ENCODE results near the gene CASK. TPM values are rescaled to one million over a fixed set of nuclear protein-coding genes. Genes with fewer than 3 reads are reported as not detected.
A peak's percentile ranks its signal among the peaks of the same experiment; 100 is the strongest.

Gene CASK, protein sequence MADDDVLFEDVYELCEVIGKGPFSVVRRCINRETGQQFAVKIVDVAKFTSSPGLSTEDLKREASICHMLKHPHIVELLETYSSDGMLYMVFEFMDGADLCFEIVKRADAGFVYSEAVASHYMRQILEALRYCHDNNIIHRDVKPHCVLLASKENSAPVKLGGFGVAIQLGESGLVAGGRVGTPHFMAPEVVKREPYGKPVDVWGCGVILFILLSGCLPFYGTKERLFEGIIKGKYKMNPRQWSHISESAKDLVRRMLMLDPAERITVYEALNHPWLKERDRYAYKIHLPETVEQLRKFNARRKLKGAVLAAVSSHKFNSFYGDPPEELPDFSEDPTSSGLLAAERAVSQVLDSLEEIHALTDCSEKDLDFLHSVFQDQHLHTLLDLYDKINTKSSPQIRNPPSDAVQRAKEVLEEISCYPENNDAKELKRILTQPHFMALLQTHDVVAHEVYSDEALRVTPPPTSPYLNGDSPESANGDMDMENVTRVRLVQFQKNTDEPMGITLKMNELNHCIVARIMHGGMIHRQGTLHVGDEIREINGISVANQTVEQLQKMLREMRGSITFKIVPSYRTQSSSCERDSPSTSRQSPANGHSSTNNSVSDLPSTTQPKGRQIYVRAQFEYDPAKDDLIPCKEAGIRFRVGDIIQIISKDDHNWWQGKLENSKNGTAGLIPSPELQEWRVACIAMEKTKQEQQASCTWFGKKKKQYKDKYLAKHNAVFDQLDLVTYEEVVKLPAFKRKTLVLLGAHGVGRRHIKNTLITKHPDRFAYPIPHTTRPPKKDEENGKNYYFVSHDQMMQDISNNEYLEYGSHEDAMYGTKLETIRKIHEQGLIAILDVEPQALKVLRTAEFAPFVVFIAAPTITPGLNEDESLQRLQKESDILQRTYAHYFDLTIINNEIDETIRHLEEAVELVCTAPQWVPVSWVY
- total RNA-seq = 40.4 and 55.4 TPM in 2 replicates

DNA sequence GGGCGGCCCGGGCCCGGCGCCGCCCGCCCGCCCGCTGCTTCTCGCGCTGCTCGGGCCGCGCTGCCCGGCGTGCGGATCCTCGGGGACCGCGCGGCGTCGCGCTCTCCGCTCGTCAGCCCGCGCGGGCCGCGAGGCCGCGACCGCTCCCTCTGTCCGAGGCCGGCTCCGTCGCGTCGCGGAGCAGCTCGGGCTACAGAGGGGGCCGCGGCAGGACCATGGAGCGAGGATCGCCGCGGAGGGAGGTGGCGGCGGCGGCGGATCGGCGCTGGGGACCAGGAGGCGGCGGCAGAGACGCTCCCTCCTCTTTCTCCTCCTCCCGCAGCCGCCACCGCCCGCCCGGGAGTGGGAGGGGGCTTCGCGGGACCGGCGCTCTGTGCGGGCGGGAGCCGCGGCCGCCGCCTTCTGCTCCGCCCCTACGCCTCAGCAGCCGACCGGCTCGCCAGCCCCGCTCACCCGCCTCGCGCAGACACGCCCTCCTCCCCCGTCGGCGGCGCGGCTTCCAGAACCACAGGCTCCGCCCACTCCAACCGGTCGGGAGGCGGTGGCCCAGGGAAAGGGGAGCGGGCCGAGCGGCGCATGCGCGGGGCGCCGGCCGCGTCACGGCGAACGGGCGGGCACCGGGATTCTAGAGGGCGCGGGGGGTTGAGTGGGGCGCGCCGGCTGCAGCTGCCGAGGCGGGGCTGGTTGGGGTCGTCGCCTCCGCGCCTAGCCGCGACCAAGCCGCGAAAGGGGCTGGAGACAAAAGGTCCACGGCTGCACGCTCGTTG lies at the start of gene CASK:
Gene CASK (minus strand): TSS at position 344 of the 767 bp plus-strand sequence. CDS start 566 bp downstream, outside the sequence.
- peaks cover 9% of the 10 kb centered on the region for H3K27me3 ChIP-seq (ENCODE audit: insufficient read depth, low read length)

DNA sequence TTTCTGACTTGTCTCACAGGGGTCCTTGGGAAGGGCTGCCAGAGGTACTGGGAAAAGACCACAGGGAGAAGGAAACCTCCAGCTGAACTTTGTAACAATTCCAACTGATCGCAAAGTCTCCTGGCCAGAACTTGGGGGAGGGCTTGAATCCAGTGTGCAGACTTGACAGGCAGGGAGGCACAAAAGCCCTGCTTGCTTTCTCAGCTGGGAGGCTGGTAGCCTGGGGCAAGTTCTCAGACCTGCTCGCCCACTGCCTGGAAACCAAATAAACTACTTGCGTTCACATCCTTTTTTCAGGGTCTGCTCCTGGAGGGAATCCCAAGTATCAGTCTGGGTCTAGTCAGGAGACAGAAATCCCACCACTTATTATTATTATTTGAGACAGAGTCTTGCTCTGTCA lies 48.0 kb upstream of the CASK start:
- Histone ChIP-seq H4K20me1 (ENCODE audit: insufficient read depth, low read length) (no peaks in the 10 kb centered on the region), H3K9me3 (ENCODE audit: low read depth, low read length) (no peaks in the 10 kb centered on the region), H3K27ac (ENCODE audit: low read depth, low read length) (no peak overlapping the region), H3K4me2 (ENCODE audit: insufficient read depth, low read length) (no peak overlapping the region), H2AFZ (ENCODE audit: low read length) (no peak overlapping the region), H3K36me3 (ENCODE audit: insufficient read depth, low read length) (no peaks in the 10 kb centered on the region), H3K4me1 (ENCODE audit: insufficient read depth, low read length) (no peaks in the 10 kb centered on the region), H3K4me3 (ENCODE audit: insufficient read depth, low read length) (no peak overlapping the region), H3K27me3 (ENCODE audit: insufficient read depth, low read length) (peaks cover 2% of the 10 kb centered on the region), H3K79me2 (ENCODE audit: insufficient read depth, low read length) (no peaks in the 10 kb centered on the region)
- no peak for DNase-seq (ENCODE audit: insufficient read length, low spot score, missing footprints)
- TF ChIP-seq, protein P1, sequence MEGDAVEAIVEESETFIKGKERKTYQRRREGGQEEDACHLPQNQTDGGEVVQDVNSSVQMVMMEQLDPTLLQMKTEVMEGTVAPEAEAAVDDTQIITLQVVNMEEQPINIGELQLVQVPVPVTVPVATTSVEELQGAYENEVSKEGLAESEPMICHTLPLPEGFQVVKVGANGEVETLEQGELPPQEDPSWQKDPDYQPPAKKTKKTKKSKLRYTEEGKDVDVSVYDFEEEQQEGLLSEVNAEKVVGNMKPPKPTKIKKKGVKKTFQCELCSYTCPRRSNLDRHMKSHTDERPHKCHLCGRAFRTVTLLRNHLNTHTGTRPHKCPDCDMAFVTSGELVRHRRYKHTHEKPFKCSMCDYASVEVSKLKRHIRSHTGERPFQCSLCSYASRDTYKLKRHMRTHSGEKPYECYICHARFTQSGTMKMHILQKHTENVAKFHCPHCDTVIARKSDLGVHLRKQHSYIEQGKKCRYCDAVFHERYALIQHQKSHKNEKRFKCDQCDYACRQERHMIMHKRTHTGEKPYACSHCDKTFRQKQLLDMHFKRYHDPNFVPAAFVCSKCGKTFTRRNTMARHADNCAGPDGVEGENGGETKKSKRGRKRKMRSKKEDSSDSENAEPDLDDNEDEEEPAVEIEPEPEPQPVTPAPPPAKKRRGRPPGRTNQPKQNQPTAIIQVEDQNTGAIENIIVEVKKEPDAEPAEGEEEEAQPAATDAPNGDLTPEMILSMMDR (IDR thresholded peaks at IDR 0.05; ENCODE audit: extremely low read depth, low read depth, low read length) = no peak

More for the DNA sequence above, at the start of gene CASK:
- no peaks in the 10 kb centered on the region for H3K9me3 ChIP-seq (ENCODE audit: low read depth, low read length)
- H3K36me3 ChIP-seq (ENCODE audit: insufficient read depth, low read length) = no peaks in the 10 kb centered on the region
- peak; percentile 97 for DNase-seq (ENCODE audit: insufficient read length, low spot score, missing footprints)
- H2AFZ ChIP-seq (ENCODE audit: low read length) = peak within 1 kb of the TSS; percentile 82
- H3K4me1 ChIP-seq (ENCODE audit: insufficient read depth, low read length) = peaks cover 4% of the 10 kb centered on the region
- peak within 1 kb of the TSS; percentile 56 for H3K27ac ChIP-seq (ENCODE audit: low read depth, low read length)
- TF ChIP-seq, protein P1 (IDR thresholded peaks at IDR 0.05; ENCODE audit: extremely low read depth, low read depth, low read length) = no peak
- H4K20me1 ChIP-seq (ENCODE audit: insufficient read depth, low read length) = peaks cover 6% of the 10 kb centered on the region
- peaks cover 37% of the 10 kb centered on the region for H3K79me2 ChIP-seq (ENCODE audit: insufficient read depth, low read length)
- H3K4me2 ChIP-seq (ENCODE audit: insufficient read depth, low read length) = peak within 1 kb of the TSS; percentile 93
- peak within 1 kb of the TSS; percentile 79 for H3K4me3 ChIP-seq (ENCODE audit: insufficient read depth, low read length)

DNA sequence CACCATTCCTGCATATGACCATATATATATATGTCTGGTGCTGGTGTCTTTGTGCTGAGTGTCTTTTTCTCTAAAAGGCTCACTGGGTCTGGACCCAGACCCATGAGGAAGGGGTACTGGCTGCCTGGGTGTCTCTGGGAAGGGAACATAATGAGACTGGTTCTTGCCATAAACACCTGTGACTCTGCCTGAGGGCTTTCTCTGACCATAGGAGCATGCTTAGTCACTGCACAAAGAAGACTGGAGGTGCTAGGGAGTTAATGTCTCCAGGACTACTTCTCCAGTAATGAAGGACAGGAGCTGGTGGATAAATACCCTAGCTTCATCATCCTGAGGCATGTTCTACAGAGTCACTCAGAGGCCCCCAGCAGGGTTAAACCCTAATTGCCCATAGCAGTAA lies 47.1 kb upstream of the CASK start:
- no peaks in the 10 kb centered on the region for H3K79me2 ChIP-seq (ENCODE audit: insufficient read depth, low read length)

More for the DNA sequence above, 47.1 kb upstream of the CASK start:
- H3K27me3 ChIP-seq (ENCODE audit: insufficient read depth, low read length) = peaks cover 2% of the 10 kb centered on the region
- H3K4me2 ChIP-seq (ENCODE audit: insufficient read depth, low read length) = no peak overlapping the region
- no peaks in the 10 kb centered on the region for H3K36me3 ChIP-seq (ENCODE audit: insufficient read depth, low read length)
- H2AFZ ChIP-seq (ENCODE audit: low read length) = no peak overlapping the region
- H3K4me3 ChIP-seq (ENCODE audit: insufficient read depth, low read length) = no peak overlapping the region
- peak; percentile 46 for DNase-seq (ENCODE audit: insufficient read length, low spot score, missing footprints)
- no peaks in the 10 kb centered on the region for H3K4me1 ChIP-seq (ENCODE audit: insufficient read depth, low read length)
- H4K20me1 ChIP-seq (ENCODE audit: insufficient read depth, low read length) = no peaks in the 10 kb centered on the region
- no peaks in the 10 kb centered on the region for H3K9me3 ChIP-seq (ENCODE audit: low read depth, low read length)
- no peak overlapping the region for H3K27ac ChIP-seq (ENCODE audit: low read depth, low read length)
- TF ChIP-seq, protein P1 (IDR thresholded peaks at IDR 0.05; ENCODE audit: extremely low read depth, low read depth, low read length) = no peak

Data from osteoblast (primary cell).